Tibial nerve (tissue), 4 donors: Measurements from ENCODE around the gene EDN1.

Source experiments
- CTCF ChIP-seq, 5 experiments: fragments of 200-600 bp in 3 of 5; fragments of 450-650 bp in 2 of 5; sonication (generic) in 3 of 5; IDR thresholded peaks; one replicate each; pipeline ENCODE4 v1.5.1; 2016 to 2019; ENCODE audit warnings: antibody characterized with exemption in 5 of 5, mild to moderate bottlenecking in 3 of 5, moderate library complexity in 2 of 5
- EP300 ChIP-seq, 2 donors: sonication (generic); formaldehyde crosslinking; IDR thresholded peaks; one replicate each; pipeline ENCODE4 v1.6.1; 2017; ENCODE audit warnings: antibody characterized with exemption in 2 of 2, mild to moderate bottlenecking in 1 of 2
- POLR2A ChIP-seq, 2 donors: fragments of 450-650 bp; IDR thresholded peaks; one replicate each; pipeline ENCODE4 v1.6.1; 2017; ENCODE audit warnings: antibody characterized with exemption in 2 of 2, mild to moderate bottlenecking in 2 of 2, moderate library complexity in 2 of 2

GRCh38 chr6:12263403-12263802 lies 26.8 kb upstream of the EDN1 start:
- no peak for TF ChIP-seq CTCF (IDR thresholded peaks at IDR 0.05)
- TF ChIP-seq POLR2A (IDR thresholded peaks at IDR 0.05) = no peak
- TF ChIP-seq EP300 (IDR thresholded peaks at IDR 0.05) = no peak
